OCI-LY3 (cell line): ENCODE measurements around the gene CACTIN.

Experiments used
- CTCF ChIP-seq: fragments of 200-600, 300-600 bp; sonication (generic); IDR thresholded peaks from 2 replicates; pipeline ENCODE4 v1.5.1; 2014; ENCODE audit warnings: antibody characterized with exemption, low read length, low read depth
- EZH2phosphoT487 ChIP-seq: fragments of 200-600 bp; shearing (Covaris generic); IDR thresholded peaks from 2 replicates; pipeline ENCODE4 v1.6.1; 2018; ENCODE audit warnings: antibody characterized with exemption, mixed run types, low read depth

- no peak for TF ChIP-seq CTCF
- no peak for TF ChIP-seq EZH2phosphoT487
Measured at GRCh38 chr19:3625996-3626472, 556 bp downstream of the CACTIN start.
